NCI-H2196 (cell line): ENCODE measurements around the gene COMMD7.

Experiments used
- DNase-seq: peaks from one replicate; lab custom pipeline; 2025; ENCODE audit not compliant: unreplicated experiment; lab: John Stamatoyannopoulos, UW

Gene COMMD7

DNA sequence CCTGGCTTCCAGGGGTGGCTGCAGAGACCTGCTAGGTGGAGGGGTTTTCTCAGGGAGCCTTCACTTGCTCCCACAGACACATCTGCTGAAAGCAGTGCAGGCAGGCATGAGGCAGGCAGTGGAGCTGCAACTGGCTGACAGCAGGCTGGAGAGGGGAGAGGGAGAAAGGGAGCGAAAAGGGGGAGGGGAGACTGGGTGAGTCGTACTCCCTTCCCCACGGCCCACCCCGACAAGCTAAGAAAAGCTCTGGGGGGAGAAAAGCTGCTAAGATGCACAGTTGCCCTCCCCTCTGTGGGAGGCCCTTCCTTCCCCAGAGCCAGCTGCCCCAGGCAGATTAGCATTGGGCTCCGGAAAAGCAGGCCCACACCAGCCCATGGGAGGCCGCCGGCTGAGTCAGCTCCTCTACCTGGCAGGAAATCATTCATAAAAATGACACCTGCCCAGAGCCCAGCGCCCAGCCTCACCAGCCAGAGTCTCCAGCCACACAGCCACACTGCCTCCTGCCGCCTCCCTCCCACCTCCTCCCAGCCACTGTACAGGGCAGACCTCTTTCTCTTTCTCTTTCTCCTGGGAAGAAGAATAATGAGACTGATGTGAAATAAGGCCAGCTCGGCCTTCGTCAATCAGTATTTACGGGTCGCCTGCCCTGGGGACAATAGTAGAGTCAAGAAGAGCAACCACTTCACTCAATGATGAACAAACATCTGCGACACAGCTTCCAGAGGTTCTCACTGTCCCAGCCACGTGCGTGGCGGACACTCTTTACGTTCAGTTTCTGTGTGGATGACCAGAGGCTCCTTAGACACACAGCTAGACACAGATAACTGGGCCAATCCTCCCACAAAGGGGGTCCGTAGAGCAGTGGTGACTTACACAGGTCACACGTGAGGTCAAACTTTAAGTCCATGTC, 61.8 kb downstream of the COMMD7 start:
- peak; percentile 57 for DNase-seq

GRCh38 chr20:32680544-32681174, 62.6 kb downstream of the COMMD7 start:
- DNase-seq: no peak

- DNase-seq: peak; percentile 26
Observed at GRCh38 chr20:32678948-32679347, 64.3 kb downstream of the COMMD7 start.

DNA sequence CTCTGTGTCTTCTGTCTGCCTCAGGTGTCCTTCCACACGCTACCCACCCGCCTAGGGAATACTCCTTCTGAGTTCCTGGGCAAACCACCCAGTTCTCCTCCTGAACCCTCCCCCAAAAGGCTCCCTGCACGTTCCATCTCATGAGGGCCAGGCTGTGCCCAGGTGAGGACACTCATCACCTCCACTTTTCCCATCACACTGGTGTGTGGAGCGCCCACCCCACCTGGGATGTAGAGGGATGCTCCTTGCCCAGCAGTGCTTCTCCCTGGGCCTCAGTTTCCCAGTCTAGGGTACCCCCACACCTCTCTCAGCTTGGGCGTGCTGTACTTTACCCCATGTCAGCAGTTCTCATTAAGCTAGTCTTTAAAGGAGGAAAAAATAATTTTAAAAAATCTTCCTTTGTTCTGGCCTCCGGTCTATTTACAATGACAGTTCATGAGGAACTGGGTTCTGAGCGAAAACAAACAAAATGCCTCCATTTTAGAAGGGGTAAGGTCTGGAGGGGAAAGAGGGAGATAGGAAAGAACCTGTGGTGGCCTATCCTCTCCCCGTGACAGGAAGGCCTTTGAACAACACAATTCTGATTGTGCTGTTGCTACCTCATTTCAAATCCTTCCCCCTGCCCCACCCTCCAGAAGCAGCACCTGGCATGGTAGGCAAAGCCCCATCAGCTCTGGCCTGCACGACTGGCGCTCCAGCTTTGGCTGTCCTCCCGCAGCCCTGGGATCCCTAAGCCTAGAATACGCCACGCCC, 67.9 kb downstream of the COMMD7 start:
- DNase-seq: peak; percentile 91

DNA sequence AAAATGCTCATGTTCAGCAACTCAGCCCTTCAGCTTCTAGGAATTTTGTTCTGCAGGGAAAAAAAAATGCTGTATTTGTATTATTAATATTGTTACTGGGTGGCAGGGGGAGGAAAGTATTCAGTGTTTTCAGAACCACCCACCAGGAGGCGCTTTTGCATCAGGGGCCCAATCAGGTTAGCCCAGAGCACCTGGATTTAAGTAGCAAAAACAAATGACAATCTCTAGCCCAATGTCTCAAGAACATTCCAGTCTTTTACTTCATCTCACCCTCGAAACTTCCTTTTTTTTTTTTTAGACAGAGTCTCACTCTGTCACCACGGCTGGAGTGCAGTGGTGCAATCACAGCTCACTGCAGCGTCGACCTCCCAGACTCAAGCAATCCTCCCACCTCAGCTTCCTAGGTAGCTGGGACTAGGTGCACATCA, 68.9 kb downstream of the COMMD7 start:
- DNase-seq: peak; percentile 64

- DNase-seq: no peak
Observed at GRCh38 chr20:32672982-32673851, 70.0 kb downstream of the COMMD7 start.

DNA sequence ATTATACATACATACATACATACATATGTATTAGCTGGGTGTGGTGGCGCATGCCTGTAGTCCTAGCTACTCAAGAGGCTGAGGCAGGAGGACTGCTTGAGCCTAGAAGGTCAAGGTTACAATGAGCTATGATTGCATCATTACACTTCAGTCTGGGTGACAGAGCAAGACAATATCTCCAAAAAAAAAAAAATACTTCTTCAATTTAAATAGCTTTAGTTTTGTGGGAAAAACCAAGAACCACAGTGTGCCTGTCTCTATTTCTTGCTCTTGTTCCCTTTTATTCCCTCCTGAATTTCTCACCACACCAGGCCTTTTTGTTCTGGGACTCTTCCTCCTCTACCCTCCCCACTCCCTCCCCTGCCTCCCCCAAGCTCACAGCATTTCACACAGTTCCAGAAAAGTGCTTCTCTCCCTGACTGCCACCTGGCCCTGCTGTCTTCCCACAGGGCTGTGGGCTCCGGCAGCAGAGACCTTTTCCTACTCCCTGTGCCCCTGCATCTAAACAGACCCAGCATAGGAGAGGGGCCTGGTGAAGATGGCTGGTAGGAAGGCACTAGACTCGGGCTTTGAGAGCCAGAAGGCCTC, 70.8 kb downstream of the COMMD7 start:
- DNase-seq: no peak

- DNase-seq: no peak
Observed at GRCh38 chr20:32670773-32671455, 72.4 kb downstream of the COMMD7 start.

- DNase-seq: no peak
Observed at GRCh38 chr20:32667027-32667426, 76.2 kb downstream of the COMMD7 start.

GRCh38 chr20:32664678-32665159, 78.5 kb downstream of the COMMD7 start:
- no peak for DNase-seq

DNA sequence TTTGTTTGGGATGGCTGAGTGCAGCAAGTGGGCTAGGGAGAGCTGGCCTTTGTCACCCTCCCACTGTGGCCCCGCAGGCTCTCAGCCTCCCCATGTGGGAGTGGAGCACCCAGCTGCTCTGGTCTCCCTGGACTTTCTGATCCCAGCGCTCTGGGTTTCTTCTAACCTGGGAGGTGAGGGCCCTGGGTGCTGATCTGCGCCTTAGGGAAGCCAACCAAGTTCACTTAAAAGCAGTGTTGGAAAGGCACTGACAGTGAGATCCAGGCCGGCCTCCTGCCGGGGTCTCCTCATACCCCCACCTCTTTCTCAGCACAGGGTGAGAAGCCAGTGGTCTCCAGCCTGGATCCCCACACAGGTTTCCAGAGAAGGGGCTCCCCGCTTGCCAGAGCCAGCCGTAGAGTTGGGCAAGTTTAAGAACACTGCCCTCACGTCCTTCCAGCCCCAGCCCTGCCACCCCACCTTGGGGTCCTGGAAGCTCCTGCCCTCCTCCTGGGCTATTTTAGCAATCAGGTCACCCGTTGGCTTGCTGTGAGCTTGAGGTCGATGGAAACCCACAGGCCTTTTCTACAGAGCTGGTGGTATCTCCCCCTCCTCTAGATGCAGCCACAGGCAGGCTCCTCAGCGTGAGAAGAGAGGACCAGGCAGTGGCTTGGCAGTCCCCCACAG, 79.1 kb downstream of the COMMD7 start:
- DNase-seq: no peak

DNA sequence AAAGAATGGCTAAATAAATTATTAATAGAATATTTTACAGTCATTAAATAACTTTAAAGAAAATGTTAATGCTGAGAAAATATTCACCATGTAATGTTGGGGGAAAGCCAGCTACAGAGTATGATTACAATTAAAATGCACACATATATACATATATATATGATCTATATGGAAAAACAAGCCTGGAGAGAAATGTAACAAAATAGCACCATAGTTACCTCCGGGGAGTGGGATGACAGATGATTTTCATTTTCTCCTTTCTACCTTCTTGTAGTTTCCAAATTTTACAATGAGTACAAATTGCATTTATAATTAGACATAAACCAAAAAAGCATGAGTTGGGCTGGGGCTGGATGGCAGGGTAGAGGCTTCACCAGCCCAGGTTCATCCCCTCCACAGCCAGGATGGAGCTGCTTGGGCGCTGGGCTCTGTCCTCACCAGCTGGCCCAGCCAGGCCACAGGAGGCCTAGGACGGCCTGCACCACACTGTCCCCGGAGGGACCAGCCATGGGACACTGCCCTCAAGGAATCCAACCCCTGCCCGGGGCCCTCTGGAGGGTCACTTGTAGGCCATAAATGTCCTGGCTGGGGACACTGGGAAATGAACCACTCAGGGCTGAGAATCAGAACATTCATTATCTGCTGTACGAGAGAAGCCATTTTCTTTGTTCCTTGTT, 79.8 kb downstream of the COMMD7 start:
- no peak for DNase-seq

- DNase-seq: no peak
Observed at GRCh38 chr20:32661820-32662528, 81.3 kb downstream of the COMMD7 start.

GRCh38 chr20:32660661-32661060, 82.6 kb downstream of the COMMD7 start:
- no peak for DNase-seq

DNA sequence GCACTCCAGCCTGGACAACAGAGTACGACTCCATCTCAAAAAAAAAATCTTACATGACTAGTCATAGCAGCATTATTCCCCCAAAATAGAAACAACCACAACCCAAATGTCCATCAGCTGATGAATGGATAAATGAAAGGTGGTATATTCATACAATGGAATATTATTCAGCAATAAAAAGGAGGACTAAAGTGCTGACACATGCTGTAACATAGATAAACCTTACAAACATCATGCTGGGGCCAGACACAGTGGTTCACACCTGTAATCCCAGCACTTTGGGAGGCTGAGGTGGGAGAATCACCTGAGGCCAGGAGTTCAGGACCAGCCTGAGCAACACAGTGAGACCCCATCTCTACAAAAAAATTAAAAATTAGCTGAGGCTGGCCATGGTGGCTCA, 86.4 kb downstream of the COMMD7 start:
- no peak for DNase-seq

- DNase-seq: no peak
Observed at GRCh38 chr20:32655903-32656512, 87.3 kb downstream of the COMMD7 start.

- peak; percentile 87 for DNase-seq
Observed at GRCh38 chr20:32652739-32653526, 90.3 kb downstream of the COMMD7 start.
